HEK293 (cell line): ENCODE data around the gene HIF3A.

Experiments used
- CTCF ChIA-PET: fragments of 350-600 bp; formaldehyde crosslinking; extraction: SDS; loops from one replicate; lab custom pipeline; 2021; ENCODE audit warnings: antibody characterized with exemption; lab: Yijun Ruan, JAX
- POLR2A ChIA-PET: fragments of 300-600 bp; formaldehyde crosslinking; extraction: SDS; loops from one replicate; lab custom pipeline; 2020; ENCODE audit warnings: antibody characterized with exemption, inconsistent platforms; lab: Yijun Ruan, JAX
- H3K27ac ChIP-seq: fragments of 200-500 bp; sonication (Bioruptor generic); 2 replicates; pipeline ENCODE4 v1.5.1; 2014; ENCODE audit warnings: low read depth, low read length, control low read depth, inconsistent platforms; ENCODE audit errors: extremely low read depth
- H3K36me3 ChIP-seq, 2 experiments: fragments of 200-500 bp in 1 of 2; sonication (Bioruptor generic) in 1 of 2; 1 replicate in 1 of 2; 2 replicates in 1 of 2; pipeline ENCODE4 v1.5.1; 2014 to 2017; ENCODE audit warnings: inconsistent platforms in 2 of 2, low read length in 2 of 2; ENCODE audit not compliant: control insufficient read depth in 2 of 2, insufficient read depth in 1 of 2
- H3K4me1 ChIP-seq: fragments of 200-500 bp; sonication (Bioruptor generic); 2 replicates; pipeline ENCODE4 v1.5.1; 2014; ENCODE audit warnings: mild to moderate bottlenecking, low read length, inconsistent platforms; ENCODE audit not compliant: control insufficient read depth, insufficient read depth
- H3K4me3 ChIP-seq: 2 replicates; pipeline ENCODE4 v1.5.1; 2011; ENCODE audit warnings: low read depth, mild to moderate bottlenecking, control low read depth, low read length, moderate library complexity
- H3K9me3 ChIP-seq: fragments of 200-500 bp; sonication (Bioruptor generic); 2 replicates; pipeline ENCODE4 v1.5.1; 2014; ENCODE audit warnings: low read depth, low read length, inconsistent platforms; ENCODE audit not compliant: control insufficient read depth, insufficient read depth
- CTCF ChIP-seq: fragments of 450-650 bp; formaldehyde crosslinking; IDR thresholded peaks from 2 replicates; pipeline ENCODE4 v1.5.1; 2016; ENCODE audit warnings: missing biosample characterization, missing genetic modification characterization
- KLF1 ChIP-seq: fragments of 450-650 bp; formaldehyde crosslinking; IDR thresholded peaks from 2 replicates; pipeline ENCODE4 v1.5.1; 2016; ENCODE audit warnings: missing biosample characterization, missing genetic modification characterization
- PBX3 ChIP-seq: sonication (generic); formaldehyde crosslinking; IDR thresholded peaks from 2 replicates; pipeline ENCODE4 v1.8.1; 2022; ENCODE audit warnings: mild to moderate bottlenecking, moderate library complexity, missing genetic modification reagents
- SP3 ChIP-seq: fragments of 450-650 bp; formaldehyde crosslinking; IDR thresholded peaks from 2 replicates; pipeline ENCODE4 v1.5.1; 2016; ENCODE audit warnings: missing biosample characterization, missing genetic modification characterization
- SP7 ChIP-seq: fragments of 450-650 bp; formaldehyde crosslinking; IDR thresholded peaks from 2 replicates; pipeline ENCODE4 v1.5.1; 2016; ENCODE audit warnings: missing biosample characterization, missing genetic modification characterization
- ZBTB49 ChIP-seq: fragments of 450-650 bp; formaldehyde crosslinking; IDR thresholded peaks from 2 replicates; pipeline ENCODE4 v1.5.1; 2016; ENCODE audit warnings: missing biosample characterization, missing genetic modification characterization, low read depth
- ZNF19 ChIP-seq: fragments of 450-650 bp; formaldehyde crosslinking; IDR thresholded peaks from 2 replicates; pipeline ENCODE4; 2016; ENCODE audit warnings: missing biosample characterization, missing genetic modification characterization, low read depth
- ZNF362 ChIP-seq: fragments of 450-650 bp; formaldehyde crosslinking; IDR thresholded peaks from 2 replicates; pipeline ENCODE4 v1.5.1; 2016; ENCODE audit warnings: missing biosample characterization, missing genetic modification characterization
- ZNF391 ChIP-seq: fragments of 450-650 bp; formaldehyde crosslinking; IDR thresholded peaks from 2 replicates; pipeline ENCODE4 v1.5.1; 2016; ENCODE audit warnings: low read depth, missing biosample characterization, missing genetic modification characterization, borderline replicate concordance
- ZNF596 ChIP-seq: fragments of 450-650 bp; IDR thresholded peaks from 2 replicates; pipeline ENCODE4 v1.5.0; 2018; ENCODE audit warnings: missing biosample characterization, mild to moderate bottlenecking, missing genetic modification characterization, moderate library complexity
- ZNF660 ChIP-seq: fragments of 450-650 bp; IDR thresholded peaks from 2 replicates; pipeline ENCODE4 v1.5.1; 2018; ENCODE audit warnings: missing biosample characterization, mild to moderate bottlenecking, missing genetic modification characterization
- ZNF692 ChIP-seq: fragments of 450-650 bp; formaldehyde crosslinking; IDR thresholded peaks from 2 replicates; pipeline ENCODE4 v1.5.1; 2016; ENCODE audit warnings: missing biosample characterization, missing genetic modification characterization
- ZNF704 ChIP-seq: fragments of 450-650 bp; formaldehyde crosslinking; IDR thresholded peaks from 2 replicates; pipeline ENCODE4 v1.5.1; 2016; ENCODE audit warnings: missing biosample characterization, missing genetic modification characterization
- ZNF768 ChIP-seq: fragments of 450-650 bp; formaldehyde crosslinking; IDR thresholded peaks from 2 replicates; pipeline ENCODE4 v1.5.1; 2018; ENCODE audit warnings: missing biosample characterization, mild to moderate bottlenecking, missing genetic modification characterization
- ZNF792 ChIP-seq: fragments of 450-650 bp; formaldehyde crosslinking; IDR thresholded peaks from 2 replicates; pipeline ENCODE4 v1.5.1; 2016; ENCODE audit warnings: missing biosample characterization, missing genetic modification characterization

The HIF3A gene

GRCh38 chr19:46297700-46298478 is 1.0 kb downstream of the HIF3A start:
- no peak overlapping the region for H3K27ac ChIP-seq
- TF ChIP-seq ZNF692 (no peak), ZNF660 (tag by site-specific recombination) (no peak), ZNF768 (tag by site-specific recombination) (no peak), ZNF362 (no peak), ZNF596 (tag by site-specific recombination) (no peak), ZBTB49 (tag by site-specific recombination) (no peak), CTCF (peak; percentile 31; the same call in 1 of the 2 replicates)
- ChIA-PET CTCF (interaction anchor here (0.6 to 1.6 kb wide), 8 partner anchors 21 to 1004 kb away, joined by 3 to 6 read pairs (median 3); partner anchors contain the start of gene PPP5C), POLR2A (no interaction called here)
- no peak overlapping the region for H3K4me3 ChIP-seq
- no peaks in the 10 kb centered on the region for H3K36me3 ChIP-seq
- no peaks in the 10 kb centered on the region for H3K9me3 ChIP-seq
- H3K4me1 ChIP-seq = peaks cover 19% of the 10 kb centered on the region

- POLR2A ChIA-PET = interaction anchor here (0.7 kb wide), 1 partner anchor 279 kb away, joined by 7 read pairs; no protein-coding TSS in a partner anchor
- CTCF ChIA-PET = interaction anchor here (0.6 to 1.0 kb wide), 6 partner anchors 20 to 1005 kb away, joined by 3 to 4 read pairs (median 3); no protein-coding TSS in a partner anchor
- Histone ChIP-seq H3K4me1 (peaks cover 19% of the 10 kb centered on the region), H3K36me3 (no peaks in the 10 kb centered on the region), H3K4me3 (no peak overlapping the region), H3K9me3 (no peaks in the 10 kb centered on the region), H3K27ac (peak overlapping the region; percentile 37; the same call in 1 of the 2 replicates)
- TF ChIP-seq PBX3 (CRISPR knock-in tag) (no peak), KLF1 (tag by site-specific recombination) (no peak), ZNF391 (tag by site-specific recombination) (no peak), SP7 (tag by site-specific recombination) (no peak), SP3 (tag by site-specific recombination) (no peak), ZNF704 (no peak), ZNF792 (no peak), ZNF19 (no peak)
Observed at GRCh38 chr19:46298479-46299003, 1.7 kb downstream of the HIF3A start.
